HG03575 (cell line): ENCODE data around the gene CNGB1.
"Not testable (repeated sequence)": the region's sequence is repeated elsewhere in the genome, so short reads cannot be mapped to it uniquely, and the experiment has no call there.

Experiments used
- ATAC-seq: cut with Tn5 transposase; IDR thresholded peaks from one replicate; pipeline ENCODE4 v1.9.1; 2021; ENCODE audit not compliant: unreplicated experiment, insufficient number of reproducible peaks, low FRiP score; ENCODE audit errors: extremely low read depth

The CNGB1 gene

GRCh38 chr16:57957673-57958392 is 13.1 kb downstream of the CNGB1 start:
- ATAC-seq: no peak

GRCh38 chr16:57956924-57957672 is 13.8 kb downstream of the CNGB1 start:
- ATAC-seq: no peak

- no peak for ATAC-seq
These were observed 14.6 kb downstream of the CNGB1 start for GRCh38 chr16:57956270-57956808.

GRCh38 chr16:57955572-57956188 is 15.2 kb downstream of the CNGB1 start:
- ATAC-seq: no peak

DNA sequence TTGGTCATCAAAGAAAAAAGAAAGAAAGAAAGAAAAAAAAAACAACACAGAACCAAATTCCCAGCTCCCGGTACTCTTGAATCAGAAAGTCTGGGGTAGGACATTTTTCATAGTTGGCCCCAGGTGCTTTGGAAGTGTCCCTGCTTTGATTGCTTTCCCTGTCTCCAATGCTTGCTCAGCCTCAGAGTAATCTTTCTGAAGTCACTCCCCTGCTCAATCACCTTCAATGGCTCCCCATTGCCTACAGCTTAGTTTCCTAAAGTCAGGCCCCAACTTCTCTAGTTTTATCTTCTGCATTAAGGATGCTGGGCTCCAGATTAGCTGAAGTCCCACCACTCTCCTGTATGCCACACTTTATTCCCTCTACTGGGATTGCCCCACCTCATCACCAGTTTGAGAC is 17.1 kb downstream of the CNGB1 start:
- no peak for ATAC-seq

- ATAC-seq: no peak
These were observed 18.0 kb downstream of the CNGB1 start for GRCh38 chr16:57952909-57953308.

DNA sequence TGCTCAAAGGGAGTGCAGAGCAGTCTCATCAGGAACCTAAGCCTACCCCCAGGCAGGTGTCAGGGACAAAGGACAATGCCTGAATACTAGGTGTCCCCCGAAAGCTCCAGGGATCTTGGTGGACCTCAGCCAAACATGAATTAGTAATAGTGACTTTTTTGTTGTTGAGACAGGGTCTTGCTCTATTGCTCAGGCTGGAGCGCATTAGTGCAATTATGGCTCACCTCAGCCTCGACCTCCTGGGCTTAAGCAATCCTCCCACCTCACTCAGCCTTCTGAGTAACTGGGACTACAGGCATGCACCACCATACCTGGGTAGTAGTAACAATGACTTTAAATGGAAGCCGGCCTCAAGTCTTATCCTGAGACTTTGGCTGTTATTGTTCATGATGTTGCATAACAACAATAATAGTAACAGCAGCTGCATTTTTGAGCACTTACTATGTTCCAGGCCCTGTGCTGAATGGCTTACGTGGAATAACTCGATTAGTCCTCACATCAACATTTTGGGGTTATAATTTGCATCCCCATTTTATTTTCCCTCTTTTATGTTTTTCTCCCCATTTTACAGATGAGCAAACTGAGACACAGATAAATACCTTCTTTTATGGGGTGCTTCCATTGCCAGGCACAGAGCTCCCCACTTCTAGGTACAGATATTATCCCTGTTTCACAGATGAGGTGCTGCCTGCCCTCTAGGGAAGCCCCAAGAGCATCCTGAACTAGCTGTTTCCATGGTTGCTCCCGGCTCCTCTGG is 19.5 kb downstream of the CNGB1 start:
- ATAC-seq: no peak

GRCh38 chr16:57950382-57950781 is 20.5 kb downstream of the CNGB1 start:
- no peak for ATAC-seq

DNA sequence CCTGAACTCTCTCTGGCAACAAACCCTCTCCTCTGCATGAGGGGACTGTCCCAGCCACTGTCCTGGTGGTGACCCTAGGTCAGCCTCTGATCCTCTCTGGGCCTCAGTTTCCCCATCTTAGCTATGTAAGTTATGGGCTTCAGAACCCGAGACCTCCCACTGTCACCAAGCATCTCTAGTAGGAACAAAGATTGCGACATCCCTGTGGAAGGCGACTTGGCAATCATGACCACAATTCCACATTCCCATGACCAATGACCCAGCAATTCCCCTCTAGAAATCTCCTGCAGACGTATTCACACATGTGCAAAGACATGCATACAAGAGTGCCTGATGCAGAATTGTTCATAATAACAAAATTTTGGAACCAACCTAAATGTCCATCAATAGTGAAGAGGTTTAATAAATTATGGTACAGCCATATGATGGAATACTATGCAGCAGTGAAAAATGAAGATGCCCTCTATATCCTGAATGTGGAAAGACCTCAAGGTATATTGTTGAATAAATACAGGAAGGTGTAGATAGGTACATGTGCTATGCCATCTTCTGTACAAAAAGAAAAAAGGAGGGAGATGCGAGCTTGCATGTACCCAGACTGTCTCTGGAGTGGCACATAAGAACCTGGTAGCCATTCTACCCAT is 21.2 kb downstream of the CNGB1 start:
- ATAC-seq: no peak

GRCh38 chr16:57949013-57949412 is 21.9 kb downstream of the CNGB1 start:
- no peak for ATAC-seq

DNA sequence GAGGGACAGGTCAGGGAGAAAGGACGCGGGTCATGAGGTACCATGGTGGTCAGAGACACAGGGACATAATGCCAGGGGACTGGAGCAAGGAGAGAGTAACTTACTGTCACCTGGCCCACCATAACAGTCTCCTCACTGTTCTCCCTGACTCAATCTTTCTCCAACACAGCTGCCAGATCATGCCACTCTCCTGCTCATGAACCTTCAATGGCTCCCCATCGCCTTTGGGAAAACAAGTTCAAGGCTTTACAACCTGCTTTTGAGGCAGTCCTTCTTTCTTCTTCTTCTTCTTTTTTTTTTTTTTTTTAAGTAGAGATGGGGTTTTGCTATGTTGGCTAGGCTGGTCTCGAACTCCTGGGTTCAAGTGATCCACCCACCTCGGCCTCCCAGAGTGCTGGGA is 22.9 kb downstream of the CNGB1 start:
- ATAC-seq: no peak

DNA sequence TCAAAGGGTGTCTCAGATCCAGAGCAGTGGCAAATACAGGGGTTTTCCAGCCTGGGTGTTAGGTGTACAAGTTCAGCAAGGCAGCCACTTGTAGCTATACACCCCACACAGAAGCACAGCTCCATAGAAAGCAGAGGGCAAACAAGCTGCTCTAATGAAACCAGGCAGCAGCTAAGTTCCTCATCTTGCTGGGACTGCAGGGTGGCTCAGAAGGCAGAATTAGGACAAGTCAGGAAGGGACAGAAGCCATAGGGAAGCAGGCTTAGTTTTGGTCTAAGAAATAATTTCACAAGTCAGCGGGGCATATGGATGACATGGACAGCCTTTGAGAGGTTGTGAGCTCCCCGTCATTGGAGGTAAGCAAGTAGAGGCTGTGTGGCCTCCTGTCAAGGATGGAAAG is 23.7 kb downstream of the CNGB1 start:
- ATAC-seq: no peak

DNA sequence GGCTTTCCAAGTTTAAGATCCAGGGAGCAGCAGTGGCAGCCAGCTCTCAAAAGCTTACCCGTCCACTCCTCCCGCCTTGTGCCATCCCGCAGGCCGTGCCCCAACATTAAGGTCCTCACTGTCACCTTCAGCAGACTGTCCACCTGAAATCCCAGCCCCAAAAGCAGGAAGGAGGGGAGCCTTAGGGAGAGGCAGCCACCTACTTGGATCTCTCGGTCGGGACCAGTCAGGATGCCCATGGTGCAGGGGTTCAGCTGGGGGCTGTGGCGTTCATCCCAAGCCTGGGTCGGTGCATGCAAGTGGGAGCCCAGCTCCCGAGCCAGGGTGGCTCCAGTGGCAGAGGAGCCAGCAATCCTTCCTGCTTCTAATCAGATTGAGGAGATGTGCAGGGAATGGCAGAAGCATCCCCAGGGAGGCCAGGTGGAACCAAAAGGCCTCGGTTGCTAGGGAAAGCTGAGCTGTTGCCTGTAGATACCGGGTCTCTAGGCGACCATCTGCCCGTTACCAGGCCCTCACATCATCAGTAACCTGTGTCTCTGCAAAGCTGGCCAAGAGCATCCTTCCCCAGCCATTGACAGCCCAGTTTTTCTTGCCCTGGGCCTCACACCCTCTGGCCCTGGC is 24.6 kb downstream of the CNGB1 start:
- no peak for ATAC-seq

- no peak for ATAC-seq
These were observed 25.2 kb downstream of the CNGB1 start for GRCh38 chr16:57945740-57946138.

GRCh38 chr16:57944970-57945739 is 25.8 kb downstream of the CNGB1 start:
- no peak for ATAC-seq

DNA sequence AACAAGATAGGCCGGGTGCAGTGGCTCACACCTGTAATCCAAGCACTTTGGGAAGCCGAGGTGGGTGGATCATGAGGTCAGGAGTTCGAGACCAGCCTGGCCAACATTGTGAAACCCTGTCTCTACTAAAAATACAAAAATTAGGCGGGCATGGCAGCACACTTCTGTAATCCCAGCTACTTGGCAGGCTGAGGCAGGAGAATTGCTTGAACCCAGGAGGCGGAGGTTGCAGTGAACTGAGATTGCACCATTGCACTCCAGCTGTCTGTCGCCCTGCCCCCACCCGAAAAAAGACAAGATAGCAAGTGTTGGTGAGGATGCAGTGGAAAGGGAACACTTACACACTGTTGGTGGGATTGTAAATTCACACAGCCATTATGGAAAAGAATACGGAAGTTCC is 27.5 kb downstream of the CNGB1 start:
- ATAC-seq: not testable (repeated sequence)

GRCh38 chr16:57941901-57942300 is 29.0 kb downstream of the CNGB1 start:
- ATAC-seq: not testable (repeated sequence)
